K562 (cell line): ENCODE data around the gene PRKG1.

Experiments used
- CTCF ChIP-seq, 3 experiments: IDR thresholded peaks in 2 of 3; conservative IDR thresholded peaks in 1 of 3; 2 replicates each; pipeline ENCODE4 v1.5.1; 2011 to 2012; ENCODE audit warnings: low read length in 3 of 3, mild to moderate bottlenecking in 3 of 3, control low read depth in 2 of 3, improper control_type of control experiment in 1 of 3, inconsistent platforms in 1 of 3, low read depth in 1 of 3, mixed read lengths in 1 of 3, moderate library complexity in 1 of 3; ENCODE audit not compliant: insufficient read depth in 2 of 3
- EZH2 ChIP-seq: IDR thresholded peaks from 2 replicates; pipeline ENCODE4 v1.6.1; 2012; ENCODE audit warnings: low read depth, mild to moderate bottlenecking, inconsistent platforms, low read length, borderline replicate concordance
- GATA2 ChIP-seq: sonication (generic); formaldehyde crosslinking; IDR thresholded peaks from 2 replicates; pipeline ENCODE4 v1.4.0; 2020; ENCODE audit warnings: mild to moderate bottlenecking, missing genetic modification reagents
- KAT7 ChIP-seq: sonication (generic); formaldehyde crosslinking; IDR thresholded peaks from 2 replicates; pipeline ENCODE4 v1.8.0; 2022; ENCODE audit warnings: missing genetic modification reagents, mild to moderate bottlenecking, borderline replicate concordance
- RFX5 ChIP-seq: IDR thresholded peaks from 2 replicates; pipeline ENCODE4 v1.6.1; 2011; ENCODE audit warnings: low read depth, mild to moderate bottlenecking, improper control_type of control experiment, low read length
- RUNX1 ChIP-seq: sonication (generic); IDR thresholded peaks from 2 replicates; pipeline ENCODE4 v1.6.1; 2016; ENCODE audit warnings: antibody characterized with exemption, low read depth
- SAP30 ChIP-seq: fragments of 200-600 bp; sonication (generic); IDR thresholded peaks from 2 replicates; pipeline ENCODE4 v1.6.1; 2012; ENCODE audit warnings: borderline replicate concordance, low read depth, mild to moderate bottlenecking, moderate library complexity, low read length, control low read depth, inconsistent platforms; ENCODE audit not compliant: insufficient read depth, poor library complexity, severe bottlenecking
- ZEB2 ChIP-seq: fragments of 450-650 bp; IDR thresholded peaks from 2 replicates; pipeline ENCODE4 v1.6.1; 2016
- ZNF3 ChIP-seq: fragments of 250-450 bp; sonication (Bioruptor Pico); IDR thresholded peaks from 2 replicates; pipeline ENCODE4 v1.5.0; 2021; ENCODE audit warnings: mild to moderate bottlenecking, moderate library complexity

GRCh38 chr10:51716981-51717380 lies 642.7 kb downstream of the PRKG1 start:
- TF ChIP-seq CTCF (IDR thresholded peaks at IDR 0.05 in 2 of 3, conservative IDR thresholded peaks at IDR 0.05 in 1 of 3; ENCODE audit: insufficient read depth in 2 of 3, low read depth in 1 of 3, low read length in 3 of 3) (no peak), SAP30 (no peak), GATA2 (CRISPR knock-in tag) (no peak), RUNX1 (no peak), KAT7 (CRISPR knock-in tag) (no peak), EZH2 (no peak), ZEB2 (no peak), ZNF3 (no peak), RFX5 (no peak)
